ENCODE measurements around the gene SMAD2. TPM values are rescaled to one million over a fixed set of nuclear protein-coding genes. Genes with fewer than 3 reads are reported as not detected.

Gene SMAD2
- total RNA-seq, 1 experiment from 2014 or later, result 163 TPM

DNA sequence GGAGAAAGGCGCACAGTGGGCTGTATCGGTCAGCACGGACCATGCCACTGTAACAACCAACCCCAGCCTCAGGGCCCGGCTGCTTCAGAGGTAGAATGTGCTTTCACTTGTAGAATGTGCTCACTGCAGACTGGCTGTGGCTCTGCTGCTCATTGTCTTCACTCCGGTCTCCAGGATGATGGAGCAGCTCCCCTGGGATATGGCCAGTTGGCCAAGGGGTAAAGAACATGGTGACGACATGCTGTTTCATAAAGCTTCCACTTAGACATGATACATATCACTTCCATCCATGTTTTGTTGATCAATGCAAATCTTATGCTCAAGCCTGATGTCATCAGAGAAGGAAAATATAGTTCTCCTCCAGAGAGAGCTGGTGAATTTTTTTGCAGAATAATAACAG, 127.7 kb downstream of the SMAD2 start:
- no peaks in the 10 kb centered on the region for H3K36me3 ChIP-seq (ENCODE audit: insufficient read depth, low read length)
- H3K4me1 ChIP-seq (ENCODE audit: low read length), result peaks cover 13% of the 10 kb centered on the region
- no peaks in the 10 kb centered on the region for H3K79me2 ChIP-seq (ENCODE audit: low read length)
- no peak overlapping the region for H3K4me2 ChIP-seq (ENCODE audit: low read depth, low read length, poor library complexity, severe bottlenecking)
- no peaks in the 10 kb centered on the region for H3K9me2 ChIP-seq (replicated peaks; ENCODE audit: insufficient read depth, low read length)
- no peak overlapping the region for H3K4me3 ChIP-seq (ENCODE audit: low read length)
- H4K20me1 ChIP-seq (ENCODE audit: insufficient read depth, low read depth, low read length), result peaks cover 3% of the 10 kb centered on the region; the same call in 1 of the 2 replicates
- H2AFZ ChIP-seq (ENCODE audit: low read length), result no peak overlapping the region
- no peak for DNase-seq
- H3K27me3 ChIP-seq (ENCODE audit: low read length), result no peaks in the 10 kb centered on the region
- no peak overlapping the region for H3K27ac ChIP-seq (ENCODE audit: low read length)
- H3K9ac ChIP-seq (ENCODE audit: low read length), result no peak overlapping the region
- no peaks in the 10 kb centered on the region for H3K9me3 ChIP-seq (ENCODE audit: low read length)

DNA sequence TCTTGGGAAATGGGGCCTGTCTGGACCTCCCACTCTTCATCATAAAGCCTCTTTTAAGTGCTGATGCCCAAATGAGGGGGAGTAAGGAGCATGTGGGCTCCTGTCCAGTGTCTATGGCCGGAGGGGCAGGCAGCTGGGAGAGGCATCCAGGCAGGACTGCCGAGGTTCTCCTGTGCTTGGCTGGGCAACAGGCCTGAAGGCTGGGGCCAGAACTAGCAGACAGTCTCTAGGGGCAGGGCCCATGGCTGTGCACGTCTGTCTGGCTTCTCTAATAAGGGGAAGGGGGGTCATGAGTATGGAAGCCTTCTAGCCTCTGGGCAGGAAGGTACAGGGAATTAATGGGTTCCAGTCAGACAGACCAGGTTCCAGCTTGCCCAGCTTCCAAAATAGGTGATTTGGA, 128.6 kb downstream of the SMAD2 start:
- Histone ChIP-seq H3K9ac (ENCODE audit: low read length) (no peak overlapping the region), H3K79me2 (ENCODE audit: low read length) (no peaks in the 10 kb centered on the region), H3K9me3 (ENCODE audit: low read length) (no peaks in the 10 kb centered on the region)

DNA sequence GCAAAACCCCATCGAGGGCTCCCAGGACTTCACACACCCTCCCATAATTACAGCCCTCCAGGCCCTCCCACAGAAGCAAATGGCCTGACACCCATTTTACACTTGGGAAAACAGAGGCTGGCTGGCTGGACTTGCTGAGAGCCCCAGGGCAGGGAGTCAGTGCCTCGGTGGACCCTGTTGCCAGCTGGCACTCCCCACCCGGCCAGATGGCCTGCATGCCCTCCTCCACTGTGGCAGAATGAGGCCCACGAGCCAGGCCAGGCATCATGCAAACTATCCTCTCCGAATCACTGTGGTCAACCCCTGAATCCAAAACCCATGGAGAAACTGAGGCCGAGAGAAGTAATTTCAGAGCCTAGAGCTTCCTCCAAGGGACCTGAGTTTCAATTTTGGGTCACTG, 129.7 kb downstream of the SMAD2 start:
- no peak overlapping the region for H3K9ac ChIP-seq (ENCODE audit: low read length)
- H3K36me3 ChIP-seq (ENCODE audit: insufficient read depth, low read length), result no peaks in the 10 kb centered on the region
- no peak overlapping the region for H3K27ac ChIP-seq (ENCODE audit: low read length)
- H3K27me3 ChIP-seq (ENCODE audit: low read length), result no peaks in the 10 kb centered on the region
- H4K20me1 ChIP-seq (ENCODE audit: insufficient read depth, low read depth, low read length), result peaks cover 3% of the 10 kb centered on the region; the same call in 1 of the 2 replicates
- no peaks in the 10 kb centered on the region for H3K9me3 ChIP-seq (ENCODE audit: low read length)
- H3K79me2 ChIP-seq (ENCODE audit: low read length), result no peaks in the 10 kb centered on the region
- no peak for DNase-seq
- H3K4me3 ChIP-seq (ENCODE audit: low read length), result no peak overlapping the region
- no peaks in the 10 kb centered on the region for H3K9me2 ChIP-seq (replicated peaks; ENCODE audit: insufficient read depth, low read length)
- H3K4me2 ChIP-seq (ENCODE audit: low read depth, low read length, poor library complexity, severe bottlenecking), result no peak overlapping the region
- H2AFZ ChIP-seq (ENCODE audit: low read length), result no peak overlapping the region
- H3K4me1 ChIP-seq (ENCODE audit: low read length), result peaks cover 13% of the 10 kb centered on the region

More for the DNA sequence above, 128.6 kb downstream of the SMAD2 start:
- Histone ChIP-seq H3K36me3 (ENCODE audit: insufficient read depth, low read length) (no peaks in the 10 kb centered on the region), H3K4me1 (ENCODE audit: low read length) (peaks cover 13% of the 10 kb centered on the region), H4K20me1 (ENCODE audit: insufficient read depth, low read depth, low read length) (peaks cover 3% of the 10 kb centered on the region; the same call in 1 of the 2 replicates), H3K27ac (ENCODE audit: low read length) (no peak overlapping the region), H3K4me2 (ENCODE audit: low read depth, low read length, poor library complexity, severe bottlenecking) (no peak overlapping the region), H3K27me3 (ENCODE audit: low read length) (no peaks in the 10 kb centered on the region), H3K9me2 (replicated peaks; ENCODE audit: insufficient read depth, low read length) (no peaks in the 10 kb centered on the region), H3K4me3 (ENCODE audit: low read length) (no peak overlapping the region), H2AFZ (ENCODE audit: low read length) (no peak overlapping the region)
- DNase-seq, result no peak

DNA sequence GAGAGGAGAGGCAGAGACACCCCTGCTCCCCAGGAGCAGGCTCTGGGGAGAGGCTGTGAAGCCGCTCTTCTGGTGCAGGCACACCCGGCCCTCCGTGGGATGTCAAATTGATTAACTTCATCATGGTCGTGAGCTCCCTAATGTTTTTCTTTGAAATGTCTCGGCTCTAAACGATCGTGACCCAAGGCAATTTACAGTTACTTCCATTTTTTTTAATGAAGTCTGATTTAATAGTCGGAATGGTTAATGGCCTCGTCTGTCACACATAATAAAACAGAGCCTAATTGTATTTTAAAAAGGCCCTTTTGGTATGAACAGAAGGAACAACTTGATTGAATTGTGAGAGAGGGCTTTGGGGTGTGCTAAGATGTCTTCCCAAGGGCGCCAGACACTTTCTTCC, 130.2 kb downstream of the SMAD2 start:
- no peaks in the 10 kb centered on the region for H3K9me2 ChIP-seq (replicated peaks; ENCODE audit: insufficient read depth, low read length)
- H3K27ac ChIP-seq (ENCODE audit: low read length), result no peak overlapping the region
- no peak overlapping the region for H3K9ac ChIP-seq (ENCODE audit: low read length)
- no peaks in the 10 kb centered on the region for H3K9me3 ChIP-seq (ENCODE audit: low read length)
- peaks cover 3% of the 10 kb centered on the region; the same call in 1 of the 2 replicates for H4K20me1 ChIP-seq (ENCODE audit: insufficient read depth, low read depth, low read length)
- H3K4me1 ChIP-seq (ENCODE audit: low read length), result peaks cover 13% of the 10 kb centered on the region
- no peaks in the 10 kb centered on the region for H3K79me2 ChIP-seq (ENCODE audit: low read length)
- H3K4me2 ChIP-seq (ENCODE audit: low read depth, low read length, poor library complexity, severe bottlenecking), result no peak overlapping the region
- H3K36me3 ChIP-seq (ENCODE audit: insufficient read depth, low read length), result no peaks in the 10 kb centered on the region
- no peak overlapping the region for H3K4me3 ChIP-seq (ENCODE audit: low read length)
- no peak for DNase-seq
- H2AFZ ChIP-seq (ENCODE audit: low read length), result no peak overlapping the region
- no peaks in the 10 kb centered on the region for H3K27me3 ChIP-seq (ENCODE audit: low read length)

DNA sequence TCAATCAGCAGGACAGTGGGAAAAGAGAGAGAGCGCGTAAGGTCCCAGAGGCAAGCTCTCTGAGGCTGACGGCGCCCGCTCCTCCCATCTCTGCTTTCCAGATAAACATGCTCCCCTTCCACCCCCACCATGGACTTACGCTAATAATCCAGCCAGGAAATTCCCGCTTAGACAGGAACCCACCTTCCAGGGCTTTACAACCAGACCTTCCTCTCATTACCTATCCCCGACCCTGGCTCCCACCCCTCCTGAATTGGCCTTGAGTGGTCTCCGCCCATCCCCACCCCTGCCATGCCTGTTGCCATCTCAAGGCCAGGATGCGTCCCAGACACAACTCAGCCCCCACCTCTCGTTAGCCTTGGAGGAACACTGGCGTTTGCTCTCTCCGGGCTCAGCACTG, 131.1 kb downstream of the SMAD2 start:
- no peaks in the 10 kb centered on the region for H3K36me3 ChIP-seq (ENCODE audit: insufficient read depth, low read length)
- no peaks in the 10 kb centered on the region for H3K9me2 ChIP-seq (replicated peaks; ENCODE audit: insufficient read depth, low read length)

DNA sequence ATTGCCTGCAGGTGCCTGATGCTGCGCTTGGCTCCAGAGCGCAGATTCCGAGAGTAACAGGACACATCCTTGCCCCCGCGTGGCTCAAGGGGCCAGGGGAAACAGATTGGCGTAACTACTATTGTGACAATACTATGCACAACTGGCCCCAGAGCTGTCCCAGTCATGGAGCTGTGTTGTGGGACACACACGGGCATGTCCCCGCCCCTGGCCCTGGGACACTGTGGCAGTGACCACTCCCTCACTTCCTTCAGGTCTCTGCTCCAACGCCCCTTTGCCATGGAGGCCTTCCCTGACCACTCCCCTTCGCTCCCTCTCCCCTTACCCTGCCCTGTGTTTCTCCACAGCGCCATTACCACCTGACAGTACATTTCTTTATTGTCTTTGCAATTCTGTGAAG, 132.1 kb downstream of the SMAD2 start:
- no peak overlapping the region for H2AFZ ChIP-seq (ENCODE audit: low read length)

More for the DNA sequence above, 131.1 kb downstream of the SMAD2 start:
- Histone ChIP-seq H2AFZ (ENCODE audit: low read length) (no peak overlapping the region), H4K20me1 (ENCODE audit: insufficient read depth, low read depth, low read length) (peaks cover 3% of the 10 kb centered on the region; the same call in 1 of the 2 replicates), H3K4me2 (ENCODE audit: low read depth, low read length, poor library complexity, severe bottlenecking) (no peak overlapping the region), H3K9ac (ENCODE audit: low read length) (no peak overlapping the region), H3K4me3 (ENCODE audit: low read length) (no peak overlapping the region), H3K9me3 (ENCODE audit: low read length) (no peaks in the 10 kb centered on the region), H3K27me3 (ENCODE audit: low read length) (no peaks in the 10 kb centered on the region), H3K27ac (ENCODE audit: low read length) (no peak overlapping the region), H3K4me1 (ENCODE audit: low read length) (peaks cover 13% of the 10 kb centered on the region), H3K79me2 (ENCODE audit: low read length) (no peaks in the 10 kb centered on the region)
- DNase-seq, result no peak

DNA sequence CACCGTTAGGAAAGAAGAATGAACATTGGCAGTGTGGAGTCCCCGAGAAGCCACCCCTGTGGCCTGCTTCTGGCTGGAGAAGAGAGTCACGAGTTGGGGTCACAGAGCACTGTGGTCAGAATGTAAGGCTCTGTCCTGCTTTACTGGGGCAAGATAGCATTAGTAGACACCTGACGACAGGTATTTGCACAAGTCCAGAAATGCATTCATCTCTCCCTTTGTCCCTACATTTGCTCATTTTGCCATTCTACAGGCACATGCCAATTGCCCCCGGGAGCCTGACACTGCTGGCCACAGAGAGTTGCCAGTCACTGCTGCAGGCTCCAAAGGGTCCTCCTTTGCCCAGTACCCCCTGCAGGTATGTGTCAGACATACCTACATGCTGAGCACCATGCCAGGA, 133.3 kb downstream of the SMAD2 start:
- Histone ChIP-seq H3K9me3 (ENCODE audit: low read length) (no peaks in the 10 kb centered on the region), H3K4me2 (ENCODE audit: low read depth, low read length, poor library complexity, severe bottlenecking) (no peak overlapping the region), H3K9ac (ENCODE audit: low read length) (no peak overlapping the region), H3K9me2 (replicated peaks; ENCODE audit: insufficient read depth, low read length) (no peaks in the 10 kb centered on the region), H3K27ac (ENCODE audit: low read length) (no peak overlapping the region), H3K27me3 (ENCODE audit: low read length) (no peaks in the 10 kb centered on the region), H3K4me3 (ENCODE audit: low read length) (no peak overlapping the region), H4K20me1 (ENCODE audit: insufficient read depth, low read depth, low read length) (peaks cover 3% of the 10 kb centered on the region; the same call in 1 of the 2 replicates), H3K4me1 (ENCODE audit: low read length) (no peaks in the 10 kb centered on the region), H3K79me2 (ENCODE audit: low read length) (no peaks in the 10 kb centered on the region), H2AFZ (ENCODE audit: low read length) (no peak overlapping the region), H3K36me3 (ENCODE audit: insufficient read depth, low read length) (no peaks in the 10 kb centered on the region)
- no peak for DNase-seq

More for the DNA sequence above, 132.1 kb downstream of the SMAD2 start:
- H3K4me3 ChIP-seq (ENCODE audit: low read length), result no peak overlapping the region
- H3K4me2 ChIP-seq (ENCODE audit: low read depth, low read length, poor library complexity, severe bottlenecking), result no peak overlapping the region
- H3K79me2 ChIP-seq (ENCODE audit: low read length), result no peaks in the 10 kb centered on the region
- H3K9ac ChIP-seq (ENCODE audit: low read length), result no peak overlapping the region
- no peaks in the 10 kb centered on the region for H3K9me3 ChIP-seq (ENCODE audit: low read length)
- no peak overlapping the region for H3K27ac ChIP-seq (ENCODE audit: low read length)
- H4K20me1 ChIP-seq (ENCODE audit: insufficient read depth, low read depth, low read length), result peaks cover 3% of the 10 kb centered on the region; the same call in 1 of the 2 replicates
- H3K27me3 ChIP-seq (ENCODE audit: low read length), result no peaks in the 10 kb centered on the region
- peaks cover 3% of the 10 kb centered on the region for H3K4me1 ChIP-seq (ENCODE audit: low read length)
- no peaks in the 10 kb centered on the region for H3K9me2 ChIP-seq (replicated peaks; ENCODE audit: insufficient read depth, low read length)
- DNase-seq, result no peak
- no peaks in the 10 kb centered on the region for H3K36me3 ChIP-seq (ENCODE audit: insufficient read depth, low read length)

DNA sequence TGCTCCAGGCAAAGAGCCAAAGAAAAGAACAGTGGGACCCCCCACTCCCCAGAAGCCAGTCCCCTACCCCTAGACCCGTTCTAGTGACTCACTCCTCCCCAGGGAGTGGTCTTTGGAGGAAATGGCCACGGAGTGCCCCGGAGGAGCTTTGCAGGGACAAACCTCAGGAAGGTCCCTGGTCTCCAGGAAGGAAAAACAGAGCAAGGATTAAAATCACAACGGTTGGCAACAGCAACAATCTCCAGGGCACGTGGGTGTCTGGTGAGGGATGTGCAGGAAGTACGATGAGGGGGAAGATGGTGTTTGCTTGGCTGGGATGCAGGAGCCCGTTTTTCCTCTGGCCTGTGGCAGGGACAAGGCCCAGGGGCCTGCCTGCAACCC, 135.0 kb downstream of the SMAD2 start:
- no peaks in the 10 kb centered on the region for H3K79me2 ChIP-seq (ENCODE audit: low read length)
- H3K9me2 ChIP-seq (replicated peaks; ENCODE audit: insufficient read depth, low read length), result no peaks in the 10 kb centered on the region
- no peak overlapping the region for H3K4me2 ChIP-seq (ENCODE audit: low read depth, low read length, poor library complexity, severe bottlenecking)

More for the DNA sequence above, 135.0 kb downstream of the SMAD2 start:
- no peaks in the 10 kb centered on the region for H3K4me1 ChIP-seq (ENCODE audit: low read length)
- H3K27ac ChIP-seq (ENCODE audit: low read length), result no peak overlapping the region
- H3K27me3 ChIP-seq (ENCODE audit: low read length), result no peaks in the 10 kb centered on the region
- DNase-seq, result no peak
- no peaks in the 10 kb centered on the region for H3K9me3 ChIP-seq (ENCODE audit: low read length)
- no peak overlapping the region for H2AFZ ChIP-seq (ENCODE audit: low read length)
- H3K4me3 ChIP-seq (ENCODE audit: low read length), result no peak overlapping the region
- H3K9ac ChIP-seq (ENCODE audit: low read length), result no peak overlapping the region
- no peaks in the 10 kb centered on the region for H3K36me3 ChIP-seq (ENCODE audit: insufficient read depth, low read length)
- H4K20me1 ChIP-seq (ENCODE audit: insufficient read depth, low read depth, low read length), result peaks cover 3% of the 10 kb centered on the region; the same call in 1 of the 2 replicates

All from Karpas-422 (cell line).